Inferior parietal cortex (tissue), 1 donor: ENCODE measurements around the gene NECTIN1.
"Not testable (repeated sequence)": the region's sequence is repeated elsewhere in the genome, so short reads cannot be mapped to it uniquely, and the experiment has no call there.

Experiments
- DNase-seq: peaks from one replicate; pipeline ENCODE4 v3.0.0-alpha.2; 2016; ENCODE audit errors: extremely low spot score

Gene NECTIN1

GRCh38 chr11:119616586-119617339 lies 112.2 kb downstream of the NECTIN1 start:
- DNase-seq, result no peak

GRCh38 chr11:119615882-119616196 lies 113.2 kb downstream of the NECTIN1 start:
- no peak for DNase-seq

- DNase-seq, result peak; percentile 61
Measured at GRCh38 chr11:119615003-119615881, 113.8 kb downstream of the NECTIN1 start.

- DNase-seq, result no peak
Measured at GRCh38 chr11:119614222-119615002, 114.6 kb downstream of the NECTIN1 start.

- DNase-seq, result no peak
Measured at GRCh38 chr11:119612814-119613213, 116.2 kb downstream of the NECTIN1 start.

GRCh38 chr11:119610836-119611426 lies 118.1 kb downstream of the NECTIN1 start:
- no peak for DNase-seq

GRCh38 chr11:119608781-119609180 lies 120.2 kb downstream of the NECTIN1 start:
- no peak for DNase-seq

- peak; percentile 57 for DNase-seq
Measured at GRCh38 chr11:119608201-119608600, 120.8 kb downstream of the NECTIN1 start.

GRCh38 chr11:119607726-119608125 lies 121.3 kb downstream of the NECTIN1 start:
- DNase-seq, result peak; percentile 83

- no peak for DNase-seq
Measured at GRCh38 chr11:119605137-119605665, 123.8 kb downstream of the NECTIN1 start.

- DNase-seq, result no peak
Measured at GRCh38 chr11:119602745-119603373, 126.1 kb downstream of the NECTIN1 start.

GRCh38 chr11:119599864-119600541 lies 129.0 kb downstream of the NECTIN1 start:
- no peak for DNase-seq

- not testable (repeated sequence) for DNase-seq
Measured at GRCh38 chr11:119595941-119596340, 133.1 kb downstream of the NECTIN1 start.

- no peak for DNase-seq
Measured at GRCh38 chr11:119594639-119595249, 134.3 kb downstream of the NECTIN1 start.

- no peak for DNase-seq
Measured at GRCh38 chr11:119593346-119593745, 135.7 kb downstream of the NECTIN1 start.

GRCh38 chr11:119592642-119593041 lies 136.4 kb downstream of the NECTIN1 start:
- no peak for DNase-seq

- no peak for DNase-seq
Measured at GRCh38 chr11:119591836-119592310, 137.1 kb downstream of the NECTIN1 start.

- DNase-seq, result no peak
Measured at GRCh38 chr11:119590651-119591351, 138.2 kb downstream of the NECTIN1 start.

- peak; percentile 57 for DNase-seq
Measured at GRCh38 chr11:119589001-119589400, 140.0 kb downstream of the NECTIN1 start.
